ENCODE results near the gene SOX13.
A peak's percentile ranks its signal among the peaks of the same experiment; 100 is the strongest.

The SOX13 gene

DNA sequence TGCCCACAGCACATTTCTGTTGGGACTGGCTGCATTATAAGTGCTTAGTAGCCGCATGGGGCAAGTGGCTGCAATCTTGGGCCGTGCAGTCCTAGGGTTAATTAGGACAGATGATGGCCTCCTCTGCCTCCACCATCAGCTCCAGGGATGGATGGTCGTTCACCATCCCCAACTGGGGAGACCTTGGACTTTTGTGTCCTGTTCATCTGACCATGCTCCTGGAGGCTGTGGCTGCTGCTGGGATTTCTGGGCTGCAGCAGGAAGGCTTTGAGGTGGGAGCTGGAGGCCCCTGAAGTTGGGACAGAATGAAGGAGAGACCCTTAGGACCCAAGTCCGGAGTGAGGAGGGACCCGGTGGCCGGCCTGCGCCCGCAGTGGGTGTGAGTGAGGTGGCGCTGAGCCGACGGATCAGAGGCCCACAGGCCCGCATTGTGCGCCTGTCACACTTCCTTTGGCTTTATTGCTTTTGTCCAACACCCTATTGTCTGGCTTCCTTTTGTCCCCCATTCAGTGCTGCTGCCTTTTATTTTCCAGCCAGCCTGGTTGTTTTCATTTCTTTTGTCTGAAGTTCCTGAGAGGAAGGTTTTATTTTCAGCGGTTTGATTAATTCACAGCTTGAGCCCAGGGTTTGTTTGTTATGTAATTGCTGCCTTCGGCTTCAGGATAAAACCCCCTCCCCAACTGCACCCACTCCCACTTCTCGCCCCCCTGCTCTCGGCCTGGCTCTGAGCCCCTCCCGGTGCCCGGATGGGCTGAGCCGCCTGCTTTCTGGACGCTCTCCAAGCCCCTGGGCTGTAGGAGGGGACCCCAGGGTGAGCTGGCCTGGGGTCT, 35.6 kb downstream of the SOX13 start:
- DNase-seq, result no peak

DNA sequence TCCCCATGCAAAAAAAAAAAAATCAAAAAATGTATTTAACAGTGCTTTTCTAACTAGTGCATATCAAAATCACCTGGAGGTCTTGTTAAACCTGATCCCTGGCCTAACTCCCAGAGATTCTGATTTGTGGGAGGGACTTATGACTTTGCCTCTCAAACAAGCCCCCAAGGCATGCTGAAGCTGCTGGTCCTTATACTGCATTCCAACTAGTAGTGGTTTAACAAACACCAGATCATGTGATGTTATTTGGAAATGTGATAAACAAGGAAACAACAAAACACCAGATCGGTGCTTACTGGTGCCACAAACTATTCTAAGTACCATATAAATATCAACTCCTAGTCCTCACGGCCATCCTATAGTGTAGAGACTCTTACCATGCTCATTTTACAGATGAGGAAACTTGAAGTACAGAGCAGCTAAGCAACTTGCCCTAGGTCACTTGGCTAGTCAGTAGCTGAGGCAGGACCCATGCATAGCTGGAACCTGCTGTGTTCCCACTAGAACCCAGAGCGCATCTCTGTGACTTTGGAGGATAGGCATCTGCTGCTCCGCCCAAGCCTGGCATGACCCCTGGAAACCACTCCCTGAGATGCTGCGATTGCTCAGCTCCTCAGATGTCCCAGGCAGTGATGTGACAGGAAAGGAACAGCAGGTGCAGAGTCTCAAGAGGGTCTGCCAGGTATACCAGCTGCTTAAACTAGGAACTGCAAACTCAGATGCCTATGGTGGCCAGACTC, 38.1 kb downstream of the SOX13 start:
- no peak for DNase-seq

DNA sequence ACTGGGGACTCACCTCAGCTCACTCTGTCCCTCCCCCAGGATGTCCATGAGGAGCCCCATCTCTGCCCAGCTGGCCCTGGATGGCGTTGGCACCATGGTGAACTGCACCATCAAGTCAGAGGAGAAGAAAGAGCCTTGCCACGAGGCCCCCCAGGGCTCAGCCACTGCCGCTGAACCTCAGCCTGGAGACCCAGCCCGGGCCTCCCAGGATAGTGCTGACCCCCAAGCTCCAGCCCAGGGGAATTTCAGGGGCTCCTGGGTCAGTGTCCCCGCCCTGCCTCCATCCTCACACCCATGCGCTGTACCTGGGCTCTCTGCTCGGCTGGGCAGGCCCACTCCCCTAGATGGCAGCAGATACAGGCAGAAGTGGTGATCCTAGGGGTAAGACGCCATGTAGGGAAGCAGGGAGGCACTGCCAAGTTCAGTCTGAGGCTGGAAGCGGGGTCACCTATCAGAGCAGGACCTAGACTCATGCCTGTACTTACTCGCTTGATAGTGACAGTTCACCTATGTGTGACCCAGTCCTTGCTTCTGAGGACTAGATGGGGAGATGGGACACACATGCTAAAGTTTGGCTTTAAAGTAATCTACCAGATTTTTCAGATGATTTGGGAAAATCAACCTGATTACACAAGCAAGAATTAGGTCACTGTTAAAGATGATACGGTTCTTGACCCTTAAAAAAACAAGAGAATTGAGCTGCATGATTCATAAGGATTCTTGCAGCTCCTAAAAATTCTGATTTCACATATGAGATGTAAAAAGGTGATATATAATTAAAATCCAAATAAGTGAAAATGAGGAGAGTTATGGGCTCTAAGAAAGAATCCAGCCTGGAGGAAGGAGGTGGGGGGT, 40.2 kb downstream of the SOX13 start:
- no peak for DNase-seq

DNA sequence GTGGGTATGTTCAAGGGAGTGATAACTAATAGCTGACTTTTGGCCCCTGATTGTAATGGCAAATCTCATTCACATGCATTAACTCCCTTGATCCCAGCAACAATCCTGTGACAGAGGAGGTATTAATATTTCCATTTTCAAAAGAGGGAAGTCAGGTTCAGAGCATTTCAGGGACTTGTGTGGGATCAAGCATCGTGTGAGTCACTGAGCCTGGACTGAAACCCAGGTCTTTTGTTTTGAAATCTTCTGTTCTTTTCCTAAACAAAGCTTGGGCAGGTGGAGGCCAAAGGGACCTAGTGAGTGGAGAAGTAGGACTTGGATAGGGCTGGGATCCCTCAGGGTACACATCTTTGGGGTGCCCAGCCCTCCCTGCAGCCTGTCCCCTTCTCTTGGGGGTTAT, 41.0 kb downstream of the SOX13 start:
- DNase-seq, result no peak

DNA sequence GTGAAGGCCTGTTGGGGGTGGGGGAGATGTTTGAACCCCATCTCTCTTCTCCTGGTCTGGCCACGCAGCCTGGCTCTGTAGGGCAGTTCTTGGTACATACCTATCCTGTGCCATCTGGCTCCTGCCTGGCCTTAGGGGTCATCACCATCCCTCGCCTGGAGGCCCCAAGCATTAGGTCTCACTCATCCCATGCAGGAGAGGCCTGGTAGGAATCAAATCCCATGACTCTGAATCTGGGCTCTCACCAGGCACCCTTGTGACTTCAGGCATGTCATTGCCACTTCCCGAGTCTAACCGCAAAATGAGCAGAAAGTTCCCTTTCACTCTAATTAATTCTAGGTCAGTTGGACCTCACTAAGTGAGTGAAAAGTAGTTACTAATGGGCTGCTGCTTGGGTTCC, 41.7 kb downstream of the SOX13 start:
- no peak for DNase-seq

DNA sequence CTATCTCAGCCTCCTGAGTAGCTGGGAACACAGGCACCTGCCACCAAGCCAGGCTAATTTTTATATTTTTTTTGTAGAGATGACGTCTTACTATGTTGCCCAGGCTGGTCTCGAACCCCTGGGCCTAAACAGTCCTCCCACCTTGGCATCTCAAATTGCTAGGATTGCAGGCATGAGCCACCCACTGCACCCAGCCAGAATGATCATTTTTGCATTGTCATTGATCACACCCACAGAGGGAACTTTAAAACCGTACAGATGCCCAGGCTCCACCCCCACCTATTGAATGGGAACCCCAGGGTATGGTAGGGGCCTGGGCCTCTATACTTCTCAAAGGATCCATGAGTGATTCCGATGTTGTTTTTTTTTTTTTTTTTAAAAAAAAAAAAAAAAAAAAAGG, 42.2 kb downstream of the SOX13 start:
- no peak for DNase-seq

DNA sequence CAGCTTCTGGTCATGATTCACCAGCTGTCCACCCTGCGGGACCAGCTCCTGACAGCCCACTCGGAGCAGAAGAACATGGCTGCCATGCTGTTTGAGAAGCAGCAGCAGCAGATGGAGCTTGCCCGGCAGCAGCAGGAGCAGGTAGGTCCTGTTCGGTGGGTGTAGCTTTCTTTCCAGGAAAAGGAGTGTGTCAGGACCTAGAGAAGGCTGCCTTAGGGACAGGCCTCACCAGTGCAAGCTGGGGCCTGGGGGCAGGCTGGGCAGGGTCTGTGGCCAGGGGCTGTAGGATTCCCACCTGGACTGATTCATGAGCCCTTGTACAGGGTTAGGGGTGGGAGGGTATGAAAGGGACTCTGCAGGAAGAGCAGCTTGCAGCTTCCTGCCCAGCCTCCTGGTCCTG, 43.6 kb downstream of the SOX13 start:
- DNase-seq, result no peak

DNA sequence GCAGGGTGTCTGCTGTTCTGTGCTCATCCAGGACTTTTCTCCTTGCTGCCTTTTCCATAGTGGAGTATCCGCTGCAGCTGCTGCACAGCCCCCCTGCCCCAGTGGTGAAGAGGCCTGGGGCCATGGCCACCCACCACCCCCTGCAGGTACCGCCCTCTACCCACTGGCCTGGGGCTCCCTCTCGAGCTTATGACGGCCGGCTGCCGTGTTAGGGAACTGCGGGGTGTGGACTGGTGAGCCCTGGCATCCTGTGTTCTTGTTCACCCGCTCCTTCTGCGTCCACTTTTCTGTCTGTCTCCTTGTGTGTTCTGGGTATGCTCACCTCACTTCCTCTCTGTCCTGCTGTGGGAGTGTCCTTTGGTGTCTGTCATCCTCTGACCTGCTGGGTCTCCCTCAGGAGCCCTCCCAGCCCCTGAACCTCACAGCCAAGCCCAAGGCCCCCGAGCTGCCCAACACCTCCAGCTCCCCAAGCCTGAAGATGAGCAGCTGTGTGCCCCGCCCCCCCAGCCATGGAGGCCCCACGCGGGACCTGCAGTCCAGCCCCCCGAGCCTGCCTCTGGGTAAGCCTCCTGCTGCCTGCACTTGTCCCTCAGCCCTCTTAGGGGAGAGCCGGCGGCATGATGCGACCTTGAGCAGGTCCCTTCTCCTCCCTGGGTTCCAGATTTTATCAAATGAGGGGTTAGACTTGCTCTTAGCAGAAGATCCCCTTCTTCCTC, 49.1 kb downstream of the SOX13 start:
- no peak for DNase-seq

DNA sequence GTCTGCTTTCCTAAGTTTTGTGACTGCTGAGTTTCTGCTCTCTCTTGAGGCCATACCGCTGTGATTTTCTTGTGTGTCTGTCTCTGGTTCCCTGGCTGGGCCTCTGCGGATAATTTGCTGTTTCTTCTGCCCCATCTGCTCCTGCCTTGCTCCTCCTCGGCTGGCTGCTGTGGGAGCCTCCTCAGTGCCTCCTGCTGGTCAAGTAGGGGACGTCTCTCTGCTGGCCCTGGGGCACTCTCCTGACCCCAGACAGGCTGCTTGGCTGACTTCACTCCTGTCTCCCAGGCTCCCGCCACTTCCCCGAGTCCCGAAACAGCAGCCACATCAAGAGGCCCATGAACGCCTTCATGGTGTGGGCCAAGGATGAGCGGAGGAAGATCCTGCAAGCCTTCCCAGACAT, 50.5 kb downstream of the SOX13 start:
- DNase-seq, result peak in 1 of 2 donors; percentile 6

DNA sequence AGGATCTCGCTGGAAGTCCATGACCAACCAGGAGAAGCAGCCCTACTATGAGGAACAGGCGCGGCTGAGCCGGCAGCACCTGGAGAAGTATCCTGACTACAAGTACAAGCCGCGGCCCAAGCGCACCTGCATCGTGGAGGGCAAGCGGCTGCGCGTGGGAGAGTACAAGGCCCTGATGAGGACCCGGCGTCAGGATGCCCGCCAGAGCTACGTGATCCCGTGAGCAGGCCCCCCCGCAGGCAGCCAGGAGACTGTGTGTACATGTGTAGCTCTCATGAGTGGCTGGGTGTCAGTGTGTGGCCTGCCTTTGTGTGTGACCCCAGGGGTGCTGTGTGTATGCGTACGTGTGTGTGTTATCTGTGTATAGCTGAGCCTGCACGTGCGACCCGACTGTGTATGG, 51.7 kb downstream of the SOX13 start:
- DNase-seq, result no peak

DNA sequence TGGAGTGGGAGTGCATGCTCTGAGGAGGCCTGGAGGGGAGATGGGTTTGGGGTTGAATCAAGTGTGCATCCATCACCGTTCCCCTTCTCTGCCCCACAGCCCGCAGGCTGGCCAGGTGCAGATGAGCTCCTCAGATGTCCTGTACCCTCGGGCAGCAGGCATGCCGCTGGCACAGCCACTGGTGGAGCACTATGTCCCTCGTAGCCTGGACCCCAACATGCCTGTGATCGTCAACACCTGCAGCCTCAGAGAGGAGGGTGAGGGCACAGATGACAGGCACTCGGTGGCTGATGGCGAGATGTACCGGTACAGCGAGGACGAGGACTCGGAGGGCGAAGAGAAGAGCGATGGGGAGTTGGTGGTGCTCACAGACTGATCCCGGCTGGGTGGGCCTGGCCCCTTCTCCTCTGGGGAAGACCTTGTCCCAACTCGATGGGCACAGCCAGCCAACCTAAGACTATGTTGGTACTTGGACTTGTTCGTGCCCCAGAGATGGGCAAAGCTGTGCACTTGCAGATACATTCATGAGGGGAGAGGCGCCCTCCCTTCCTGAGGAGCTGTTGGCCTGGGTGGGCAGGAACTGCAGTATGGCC, 52.9 kb downstream of the SOX13 start:
- no peak for DNase-seq

DNA sequence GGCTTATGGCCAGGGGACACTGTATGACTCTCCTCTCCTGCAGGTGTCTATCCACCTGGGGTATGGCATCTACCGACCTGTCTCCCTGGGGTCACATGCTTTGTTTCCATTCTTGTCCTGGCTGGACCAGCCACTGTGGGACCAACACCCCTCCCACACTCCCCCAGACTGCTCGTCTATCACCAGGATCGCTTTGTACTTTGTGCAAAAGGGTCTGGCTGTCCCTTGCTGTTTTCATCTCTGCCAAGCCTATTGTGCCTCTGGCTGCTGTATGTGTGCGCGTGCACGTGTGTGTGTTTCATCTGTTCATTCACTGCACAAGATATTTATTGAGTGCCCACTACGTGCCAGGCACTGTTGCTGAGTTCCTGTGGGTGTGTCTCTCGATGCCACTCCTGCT, 53.5 kb downstream of the SOX13 start:
- DNase-seq, result no peak

DNA sequence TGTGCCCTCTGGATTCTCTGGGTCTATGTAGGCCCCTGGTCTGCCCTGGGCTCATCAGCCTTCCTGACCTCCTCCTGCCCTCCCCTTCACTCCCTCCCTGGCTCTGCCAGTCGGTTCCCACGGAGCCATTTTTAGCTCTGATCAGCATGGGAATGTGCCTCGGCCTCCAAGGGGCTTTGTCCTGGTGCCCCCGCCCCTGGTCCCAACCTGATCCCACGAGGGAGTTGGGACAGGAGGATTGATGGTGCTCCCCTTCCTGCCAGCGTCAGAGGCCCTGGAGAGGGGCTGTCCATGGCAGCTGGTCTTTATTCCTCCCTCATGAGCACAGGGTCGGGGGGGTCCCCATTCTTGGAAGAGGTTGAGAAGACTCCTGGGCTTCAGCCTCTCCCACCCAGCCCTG, 54.0 kb downstream of the SOX13 start:
- no peak for DNase-seq

DNA sequence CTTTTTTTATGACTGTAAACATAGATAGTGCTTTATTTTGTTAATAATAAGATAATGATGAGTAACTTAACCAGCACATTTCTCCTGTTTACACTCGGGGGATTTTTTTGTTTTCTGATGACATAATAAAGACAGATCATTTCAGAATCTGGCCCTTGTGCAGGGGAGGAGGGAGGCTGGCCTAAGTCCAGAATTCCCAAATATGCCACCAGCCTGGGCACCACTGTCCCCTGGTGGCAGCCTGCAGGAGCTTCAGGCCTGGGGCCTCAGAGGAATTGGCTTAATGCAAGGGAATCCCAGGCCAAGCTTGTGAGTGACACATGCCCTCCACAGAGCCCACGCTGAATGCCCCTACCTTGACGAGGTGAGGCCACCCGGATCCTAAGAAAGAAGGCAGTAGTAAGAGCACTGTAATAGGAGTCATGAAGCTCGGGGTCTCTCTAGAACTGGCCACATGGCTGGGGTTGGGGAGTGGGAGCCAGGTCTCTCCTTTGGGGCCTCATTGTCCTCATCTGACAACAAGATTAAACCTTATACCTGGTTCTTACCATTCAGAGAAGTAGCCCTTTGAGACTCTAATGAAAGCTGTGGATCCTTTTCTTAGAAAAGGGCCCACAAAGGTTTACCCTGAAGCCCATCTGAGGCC, 54.8 kb downstream of the SOX13 start:
- peak in 1 of 2 donors; percentile 31 for DNase-seq

DNA sequence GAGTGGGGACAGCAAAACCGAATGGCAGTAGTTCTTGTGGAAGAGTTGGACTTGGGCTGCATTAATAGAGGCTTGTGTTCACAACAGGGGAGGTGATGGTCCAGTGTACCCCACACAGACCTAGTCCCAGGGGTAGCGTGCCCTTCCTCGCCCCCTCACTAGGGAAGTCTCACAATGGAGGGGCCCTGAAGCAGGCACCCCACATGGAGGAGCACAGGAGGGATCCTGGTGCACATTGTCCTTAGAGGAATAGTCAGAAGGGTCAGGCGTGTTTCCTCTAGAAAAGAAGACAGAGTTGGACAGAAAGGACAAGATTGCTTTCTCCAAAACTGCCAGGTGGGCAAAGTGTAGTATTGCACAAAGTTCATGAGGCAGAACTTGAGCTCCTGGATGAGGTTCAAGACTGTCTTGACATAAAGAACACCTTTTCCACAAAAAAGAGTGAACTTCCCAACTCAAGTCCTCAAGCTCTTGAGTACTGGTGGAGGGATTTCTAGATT, 55.6 kb downstream of the SOX13 start:
- no peak for DNase-seq

DNA sequence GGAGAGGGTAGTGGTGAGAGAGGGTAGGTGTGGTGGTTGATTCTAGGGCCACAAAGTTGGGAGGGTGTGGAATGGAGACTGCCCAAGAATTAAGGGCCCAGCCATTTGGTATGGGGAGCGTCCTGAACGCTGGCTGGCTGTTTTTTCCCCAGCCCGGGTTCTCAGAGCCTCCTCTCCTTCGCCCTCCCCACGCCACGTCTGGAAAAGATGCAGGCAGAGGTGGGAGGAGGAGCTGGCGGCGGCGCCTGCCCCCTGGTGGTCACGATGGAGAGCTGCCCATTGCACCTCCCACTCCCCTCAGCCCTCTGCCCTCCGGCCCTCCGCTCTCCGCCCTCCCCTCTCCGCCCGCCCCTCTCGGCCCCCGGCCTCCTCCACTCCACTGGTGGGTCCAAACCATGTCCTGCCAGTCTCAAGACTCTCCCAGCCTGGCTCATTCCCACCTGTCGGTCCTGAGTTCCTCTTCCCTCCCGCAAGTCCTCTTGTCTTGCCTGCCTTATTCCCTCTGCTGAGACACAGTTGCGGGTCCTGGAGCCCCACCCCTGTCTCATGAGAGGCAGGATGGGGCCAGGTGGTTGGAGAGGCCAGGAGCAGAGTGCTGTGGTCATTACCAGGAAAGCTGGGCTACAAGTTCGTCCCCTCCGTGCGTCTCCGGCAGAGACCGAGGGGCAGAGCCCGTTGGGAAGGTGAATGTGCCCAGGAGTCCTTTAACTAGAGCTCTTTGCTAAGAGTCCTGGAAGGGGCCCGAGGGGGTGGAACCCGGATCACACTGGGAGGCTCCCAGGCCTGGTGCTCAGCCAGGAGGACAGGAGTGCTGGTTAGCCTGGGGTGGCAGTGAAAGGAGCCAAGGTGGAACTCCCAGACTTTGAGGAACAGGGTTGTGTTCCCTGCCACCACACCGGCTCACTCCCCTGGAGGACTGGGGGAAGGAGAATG, 56.3 kb downstream of the SOX13 start:
- peak; percentile 60 to 70 for DNase-seq

DNA sequence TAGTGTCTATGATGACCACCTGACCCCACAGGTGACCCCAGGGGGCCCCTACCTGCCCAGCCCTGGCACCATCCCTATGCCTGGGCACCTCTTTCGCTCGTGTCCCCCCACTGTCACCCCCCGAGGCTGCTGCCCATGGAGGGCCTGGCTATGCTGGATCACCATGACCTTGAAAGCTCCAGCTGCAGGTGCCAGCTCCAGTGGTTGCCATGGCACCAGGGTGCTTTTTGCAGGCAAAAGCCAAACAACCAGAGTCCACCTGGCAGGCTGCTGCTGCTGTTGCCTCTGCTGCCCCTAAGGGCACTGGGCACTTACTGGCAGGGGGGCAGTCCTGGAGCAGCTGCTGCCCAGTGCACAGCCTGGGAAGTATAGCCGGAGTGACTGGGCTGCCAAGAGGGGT, 57.3 kb downstream of the SOX13 start:
- DNase-seq, result no peak

DNA sequence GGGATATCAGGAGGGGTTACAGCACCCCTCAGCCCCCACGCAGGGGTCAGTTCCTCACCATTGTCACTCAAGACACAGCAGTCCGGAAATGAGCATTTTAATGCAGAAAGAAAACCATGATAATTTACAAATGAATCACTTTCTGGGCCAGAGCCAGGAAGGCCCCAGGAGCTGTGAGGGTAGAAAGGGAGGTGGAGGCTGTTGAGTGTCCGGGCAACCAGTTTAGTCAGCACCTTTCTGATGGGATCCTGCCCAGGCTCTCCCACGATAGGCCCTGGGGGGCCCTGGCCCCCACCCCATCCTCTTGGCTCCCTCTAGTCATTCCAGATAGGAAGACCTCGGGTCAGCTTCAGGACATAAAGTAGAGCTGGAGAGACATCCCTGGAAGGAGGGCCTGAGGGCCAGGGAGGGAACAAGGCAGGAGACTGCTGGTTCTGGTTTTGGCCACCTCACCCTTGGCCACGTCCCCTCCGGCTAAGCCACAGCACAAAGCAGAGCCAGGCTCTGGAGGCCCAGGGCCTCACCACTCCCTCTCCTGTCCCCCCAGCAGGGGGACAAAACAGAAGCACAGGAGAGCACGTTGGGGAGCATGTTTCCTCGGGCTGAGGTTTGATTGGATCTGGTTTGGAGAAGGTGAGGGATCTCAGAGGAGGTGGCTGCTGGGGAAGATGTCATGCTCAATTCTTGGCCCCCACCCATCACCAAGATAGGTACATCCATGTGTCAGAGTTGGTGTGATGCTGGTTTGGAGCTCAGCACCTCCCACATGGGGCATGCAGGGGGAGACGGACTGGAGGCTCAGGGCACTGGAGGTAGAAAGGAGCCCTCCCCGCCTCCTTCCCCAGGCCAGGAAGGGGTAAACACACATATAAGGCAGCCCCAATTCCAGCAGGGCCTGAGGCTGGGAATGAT, 58.3 kb downstream of the SOX13 start:
- DNase-seq, result no peak

DNA sequence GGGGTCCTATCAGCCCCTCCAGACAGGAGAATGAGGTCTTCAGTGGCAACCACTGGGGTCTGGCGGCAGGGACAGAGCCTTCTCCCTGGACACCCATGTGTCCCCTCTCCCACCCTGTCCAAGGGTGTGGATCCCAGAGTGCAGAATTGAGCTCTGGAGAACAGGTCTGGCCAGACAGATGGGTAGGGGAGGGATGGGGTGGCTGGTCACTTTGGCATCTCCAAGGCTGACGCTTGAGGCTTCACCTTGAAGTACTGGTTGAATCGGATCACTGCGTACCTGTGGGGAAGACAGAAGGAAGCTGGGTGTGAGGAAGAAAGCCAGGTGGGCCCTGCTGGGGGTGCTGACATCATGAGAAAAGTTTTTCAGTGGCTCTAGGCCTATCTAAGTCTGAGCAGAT, 59.1 kb downstream of the SOX13 start:
- no peak for DNase-seq
